ENCODE results near the gene CDC25C.

The CDC25C gene

DNA sequence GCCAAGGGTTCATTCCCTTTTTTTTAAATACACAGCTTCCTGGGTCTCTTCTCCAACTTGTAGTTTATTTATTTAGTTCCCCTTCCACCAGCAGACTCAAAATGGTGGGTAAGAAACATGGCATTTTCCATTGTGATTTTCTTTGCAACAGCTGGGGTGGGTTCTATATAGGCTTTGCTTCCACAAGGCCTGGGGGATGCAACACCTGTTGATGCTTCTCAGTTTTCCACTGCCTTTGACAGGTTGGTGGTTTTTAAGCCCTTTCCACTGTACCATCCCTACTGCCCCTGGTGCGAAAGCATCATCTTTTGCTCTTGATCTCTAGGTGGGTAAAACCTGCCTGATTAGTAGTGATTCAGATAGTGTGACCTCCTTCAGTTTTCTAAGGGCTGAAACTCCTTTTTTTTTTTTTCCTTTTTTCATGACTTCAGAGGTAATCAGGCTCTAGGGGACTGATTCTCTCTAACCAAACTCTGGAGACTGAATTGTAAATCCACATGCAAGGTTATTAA, 29.4 kb upstream of the CDC25C start:
- H3K4me1 ChIP-seq (ENCODE audit: low read length) = no peaks in the 10 kb centered on the region
- H3K9me3 ChIP-seq (replicated peaks; ENCODE audit: insufficient read depth, low read length) = no peaks in the 10 kb centered on the region
- no peak overlapping the region for H2AFZ ChIP-seq (ENCODE audit: low read length)
- no peaks in the 10 kb centered on the region for H3K36me3 ChIP-seq (replicated peaks; ENCODE audit: insufficient read depth, low read length)
- no peak overlapping the region for H3K27ac ChIP-seq (ENCODE audit: low read length)
- H4K20me1 ChIP-seq (ENCODE audit: insufficient read depth, low read length) = peaks cover 17% of the 10 kb centered on the region
- no peak for DNase-seq
- no peaks in the 10 kb centered on the region for H3F3A ChIP-seq (ENCODE audit: insufficient read depth, low read length)
- H3K27me3 ChIP-seq (replicated peaks; ENCODE audit: insufficient read depth, low read length) = no peaks in the 10 kb centered on the region
- no peak overlapping the region for H3K4me2 ChIP-seq (ENCODE audit: low read depth, low read length)
- H3K4me3 ChIP-seq (ENCODE audit: low read length) = no peak overlapping the region
- H3K79me2 ChIP-seq (ENCODE audit: low read length) = peaks cover 94% of the 10 kb centered on the region
- no peak for TF ChIP-seq EZH2 (optimal IDR thresholded peaks at IDR 0.05; ENCODE audit: low read depth, low read length)
- TF ChIP-seq EZH2phosphoT487 (IDR thresholded peaks at IDR 0.05; ENCODE audit: low read length) = no peak
- no peak for TF ChIP-seq CTCF (IDR thresholded peaks at IDR 0.05; ENCODE audit: low read length)
- H3K9me2 ChIP-seq (replicated peaks; ENCODE audit: insufficient read depth, low read length) = no peaks in the 10 kb centered on the region
- no peak overlapping the region for H3K9ac ChIP-seq (ENCODE audit: low read length)

GRCh38 chr5:138359621-138360020, 28.0 kb upstream of the CDC25C start:
- no peak overlapping the region for H3K4me2 ChIP-seq (ENCODE audit: low read depth, low read length)
- no peaks in the 10 kb centered on the region for H3K9me2 ChIP-seq (replicated peaks; ENCODE audit: insufficient read depth, low read length)
- H3K36me3 ChIP-seq (replicated peaks; ENCODE audit: insufficient read depth, low read length) = no peaks in the 10 kb centered on the region
- H3K4me3 ChIP-seq (ENCODE audit: low read length) = no peak overlapping the region
- no peak overlapping the region for H3K27ac ChIP-seq (ENCODE audit: low read length)
- H3K27me3 ChIP-seq (replicated peaks; ENCODE audit: insufficient read depth, low read length) = no peaks in the 10 kb centered on the region
- DNase-seq = no peak
- no peaks in the 10 kb centered on the region for H3K9me3 ChIP-seq (replicated peaks; ENCODE audit: insufficient read depth, low read length)
- no peak overlapping the region for H3K9ac ChIP-seq (ENCODE audit: low read length)
- H3F3A ChIP-seq (ENCODE audit: insufficient read depth, low read length) = no peaks in the 10 kb centered on the region
- H4K20me1 ChIP-seq (ENCODE audit: insufficient read depth, low read length) = peaks cover 18% of the 10 kb centered on the region
- no peak for TF ChIP-seq EZH2 (optimal IDR thresholded peaks at IDR 0.05; ENCODE audit: low read depth, low read length)
- peaks cover 94% of the 10 kb centered on the region for H3K79me2 ChIP-seq (ENCODE audit: low read length)
- H2AFZ ChIP-seq (ENCODE audit: low read length) = no peak overlapping the region
- H3K4me1 ChIP-seq (ENCODE audit: low read length) = peaks cover 12% of the 10 kb centered on the region; the same call in 1 of the 2 replicates

DNA sequence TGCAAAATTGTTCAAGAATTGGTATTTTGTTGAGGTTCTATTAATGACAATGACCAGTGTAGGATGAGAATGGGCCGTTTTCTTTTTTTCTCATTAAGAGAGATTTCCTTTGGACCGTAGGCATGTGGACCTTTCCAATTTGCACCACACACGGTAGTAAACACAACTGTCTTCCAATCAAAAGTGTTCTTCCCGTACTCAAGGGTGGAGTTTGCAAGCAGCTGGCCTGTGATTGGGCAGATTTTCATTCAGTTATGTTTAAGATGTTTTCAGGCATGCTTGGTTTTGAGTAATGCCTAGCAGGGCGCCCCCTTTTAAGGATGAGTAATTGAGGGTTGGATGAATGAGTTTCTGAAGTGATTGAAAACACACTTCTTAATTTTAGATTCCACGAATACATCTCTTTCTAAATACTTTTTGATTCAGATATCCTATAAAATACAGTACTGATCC, 23.3 kb upstream of the CDC25C start:
- Histone ChIP-seq H3F3A (ENCODE audit: insufficient read depth, low read length) (peaks cover 10% of the 10 kb centered on the region), H3K79me2 (ENCODE audit: low read length) (peaks cover 69% of the 10 kb centered on the region), H3K4me3 (ENCODE audit: low read length) (peak overlapping the region; percentile 97), H3K36me3 (replicated peaks; ENCODE audit: insufficient read depth, low read length) (no peaks in the 10 kb centered on the region), H3K27me3 (replicated peaks; ENCODE audit: insufficient read depth, low read length) (no peaks in the 10 kb centered on the region), H3K9ac (ENCODE audit: low read length) (no peak overlapping the region), H2AFZ (ENCODE audit: low read length) (no peak overlapping the region), H3K9me2 (replicated peaks; ENCODE audit: insufficient read depth, low read length) (no peaks in the 10 kb centered on the region), H3K4me1 (ENCODE audit: low read length) (peaks cover 17% of the 10 kb centered on the region; the same call in 1 of the 2 replicates), H4K20me1 (ENCODE audit: insufficient read depth, low read length) (peaks cover 12% of the 10 kb centered on the region), H3K9me3 (replicated peaks; ENCODE audit: insufficient read depth, low read length) (no peaks in the 10 kb centered on the region), H3K27ac (ENCODE audit: low read length) (no peak overlapping the region), H3K4me2 (ENCODE audit: low read depth, low read length) (peak overlapping the region; percentile 85)
- DNase-seq = peak; percentile 74
- peak; percentile 17 for TF ChIP-seq CTCF (IDR thresholded peaks at IDR 0.05; ENCODE audit: low read length)
- no peak for TF ChIP-seq EZH2 (optimal IDR thresholded peaks at IDR 0.05; ENCODE audit: low read depth, low read length)

GRCh38 chr5:138354387-138354786, 22.8 kb upstream of the CDC25C start:
- Histone ChIP-seq H2AFZ (ENCODE audit: low read length) (no peak overlapping the region), H3K9me3 (replicated peaks; ENCODE audit: insufficient read depth, low read length) (no peaks in the 10 kb centered on the region), H3K4me3 (ENCODE audit: low read length) (peak overlapping the region; percentile 97), H3K9me2 (replicated peaks; ENCODE audit: insufficient read depth, low read length) (no peaks in the 10 kb centered on the region), H3F3A (ENCODE audit: insufficient read depth, low read length) (peaks cover 10% of the 10 kb centered on the region), H3K36me3 (replicated peaks; ENCODE audit: insufficient read depth, low read length) (no peaks in the 10 kb centered on the region), H3K27me3 (replicated peaks; ENCODE audit: insufficient read depth, low read length) (no peaks in the 10 kb centered on the region), H4K20me1 (ENCODE audit: insufficient read depth, low read length) (peaks cover 7% of the 10 kb centered on the region), H3K9ac (ENCODE audit: low read length) (peak overlapping the region; percentile 93; the same call in 1 of the 2 replicates), H3K4me2 (ENCODE audit: low read depth, low read length) (peak overlapping the region; percentile 85), H3K4me1 (ENCODE audit: low read length) (peaks cover 17% of the 10 kb centered on the region; the same call in 1 of the 2 replicates), H3K79me2 (ENCODE audit: low read length) (peaks cover 64% of the 10 kb centered on the region), H3K27ac (ENCODE audit: low read length) (no peak overlapping the region)
- TF ChIP-seq EZH2phosphoT487 (IDR thresholded peaks at IDR 0.05; ENCODE audit: low read length) = no peak
- TF ChIP-seq EZH2 (optimal IDR thresholded peaks at IDR 0.05; ENCODE audit: low read depth, low read length) = no peak
- TF ChIP-seq CTCF (IDR thresholded peaks at IDR 0.05; ENCODE audit: low read length) = no peak
- DNase-seq = no peak
